Muscle of back (tissue), 11 donors: ENCODE results near the gene AK5. TPM values are rescaled to one million over a fixed set of nuclear protein-coding genes. Genes with fewer than 3 reads are reported as not detected.
"Not testable (repeated sequence)": the region's sequence is repeated elsewhere in the genome, so short reads cannot be mapped to it uniquely, and the experiment has no call there.

Experiments used
- DNase-seq, 3 donors: peaks; one replicate each; pipeline versions ENCODE4 v3.0.0 to v3.0.0-alpha.2; 2013
- polyA plus RNA-seq, 10 donors: library from polyadenylated mRNA; unstranded; fragments of 120-200 nt; gene quantifications; one replicate each; pipeline ENCODE4 v1.2.1, GENCODE V29; 2013; ENCODE audit not compliant: insufficient read length in 10 of 10

AK5 gene
- polyA plus RNA-seq, 10 donors: 5.4 to 10.9 (median 8.9) TPM

GRCh38 chr1:77398152-77398551 lies 116.3 kb downstream of the AK5 start:
- DNase-seq: no peak

- DNase-seq: no peak
Measured at GRCh38 chr1:77399250-77400086, 117.6 kb downstream of the AK5 start.

GRCh38 chr1:77400781-77401180 lies 119.0 kb downstream of the AK5 start:
- no peak for DNase-seq

- DNase-seq: no peak
Measured at GRCh38 chr1:77401384-77401783, 119.6 kb downstream of the AK5 start.

GRCh38 chr1:77405186-77405585 lies 123.4 kb downstream of the AK5 start:
- no peak for DNase-seq

- peak in 1 of 3 donors; percentile 7 for DNase-seq
Measured at GRCh38 chr1:77406661-77407060, 124.8 kb downstream of the AK5 start.

GRCh38 chr1:77407738-77408375 lies 126.0 kb downstream of the AK5 start:
- DNase-seq: no peak

- DNase-seq: not testable (repeated sequence)
Measured at GRCh38 chr1:77408933-77409332, 127.1 kb downstream of the AK5 start.

GRCh38 chr1:77412069-77412819 lies 130.4 kb downstream of the AK5 start:
- no peak for DNase-seq

- DNase-seq: no peak
Measured at GRCh38 chr1:77412820-77413530, 131.2 kb downstream of the AK5 start.

GRCh38 chr1:77413541-77414335 lies 131.9 kb downstream of the AK5 start:
- DNase-seq: no peak

- DNase-seq: no peak
Measured at GRCh38 chr1:77415579-77415978, 133.8 kb downstream of the AK5 start.

GRCh38 chr1:77416692-77417450 lies 135.1 kb downstream of the AK5 start:
- no peak for DNase-seq

- DNase-seq: not testable (repeated sequence)
Measured at GRCh38 chr1:77418055-77418454, 136.2 kb downstream of the AK5 start.

GRCh38 chr1:77421504-77422233 lies 139.8 kb downstream of the AK5 start:
- no peak for DNase-seq

- DNase-seq: peak in 1 of 3 donors; percentile 19
Measured at GRCh38 chr1:77424236-77424635, 142.4 kb downstream of the AK5 start.

- no peak for DNase-seq
Measured at GRCh38 chr1:77428068-77428467, 146.2 kb downstream of the AK5 start.

GRCh38 chr1:77430966-77431690 lies 149.3 kb downstream of the AK5 start:
- DNase-seq: no peak

GRCh38 chr1:77433934-77434333 lies 152.1 kb downstream of the AK5 start:
- DNase-seq: no peak
